ENCODE data around the gene CNEP1R1. TPM values are rescaled to one million over a fixed set of nuclear protein-coding genes. Genes with fewer than 3 reads are reported as not detected.

The CNEP1R1 gene
- total RNA-seq, 2 experiments from 2014 or later = 19.1 to 19.9 TPM

GRCh38 chr16:50067290-50067853 lies 42.3 kb downstream of the CNEP1R1 start:
- POLR2A ChIA-PET = interaction anchor here (0.6 to 2.4 kb wide), 7 partner anchors 11 to 143 kb away, joined by 3 to 6 read pairs (median 4); no protein-coding TSS in a partner anchor
- H3K4me1 Mint-ChIP-seq (ENCODE audit: low read depth) = peaks cover 38% of the 10 kb centered on the region

GRCh38 chr16:50068550-50068949 lies 43.5 kb downstream of the CNEP1R1 start:
- ATAC-seq = no peak
- Mint-ChIP-seq H3K4me1 (ENCODE audit: low read depth) (peaks cover 44% of the 10 kb centered on the region), H3K27ac (no peak overlapping the region), H3K36me3 (ENCODE audit: low read depth) (peaks cover 29% of the 10 kb centered on the region), H3K27me3 (no peaks in the 10 kb centered on the region), H3K4me3 (no peak overlapping the region), H3K9me3 (no peaks in the 10 kb centered on the region)
- ChIA-PET CTCF (interaction anchor here (0.6 to 7.5 kb wide), 12 partner anchors 15 to 301 kb away, joined by 3 to 74 read pairs (median 5); partner anchors contain the start of genes BRD7 and CNEP1R1), POLR2A (interaction anchor here (1.3 to 1.5 kb wide), 3 partner anchors 43 to 197 kb away, joined by 3 read pairs; no protein-coding TSS in a partner anchor)
- intact Hi-C loops (cut with micrococcal nuclease) = loop anchor here (10.0 kb wide), 1 partner anchor 86 kb away; the partner anchor contains the start of gene TENT4B
- no peak for TF ChIP-seq CTCF (IDR thresholded peaks at IDR 0.05)
- no peak for DNase-seq

More at GRCh38 chr16:50067290-50067853, 42.3 kb downstream of the CNEP1R1 start:
- CTCF ChIA-PET = interaction anchor here (0.6 to 7.5 kb wide), 24 partner anchors 15 to 475 kb away, joined by 3 to 74 read pairs (median 4); partner anchors contain the start of gene CNEP1R1
- no peaks in the 10 kb centered on the region for H3K27me3 Mint-ChIP-seq
- ATAC-seq = peak; percentile 59
- peak; percentile 71 for DNase-seq
- no peaks in the 10 kb centered on the region for H3K9me3 Mint-ChIP-seq
- peaks cover 25% of the 10 kb centered on the region for H3K36me3 Mint-ChIP-seq (ENCODE audit: low read depth)
- TF ChIP-seq CTCF (IDR thresholded peaks at IDR 0.05) = peak; percentile 65
- intact Hi-C loops (cut with micrococcal nuclease) = loop anchor here (10.0 kb wide), 1 partner anchor 87 kb away; the partner anchor contains the start of gene TENT4B
- H3K27ac Mint-ChIP-seq = peak overlapping the region; percentile 81
- H3K4me3 Mint-ChIP-seq = peak overlapping the region; percentile 84

- intact Hi-C loops (cut with micrococcal nuclease) = loop anchor here (10.0 kb wide), 1 partner anchor 86 kb away; the partner anchor contains the start of gene TENT4B
- Mint-ChIP-seq H3K27me3 (no peaks in the 10 kb centered on the region), H3K9me3 (no peaks in the 10 kb centered on the region), H3K36me3 (ENCODE audit: low read depth) (peaks cover 29% of the 10 kb centered on the region), H3K27ac (no peak overlapping the region), H3K4me3 (no peak overlapping the region), H3K4me1 (ENCODE audit: low read depth) (peaks cover 44% of the 10 kb centered on the region)
- POLR2A ChIA-PET = interaction anchor here (1.3 to 1.5 kb wide), 3 partner anchors 43 to 197 kb away, joined by 3 read pairs; no protein-coding TSS in a partner anchor
- CTCF ChIA-PET = interaction anchor here (0.6 to 7.5 kb wide), 8 partner anchors 14 to 300 kb away, joined by 3 to 74 read pairs (median 8); partner anchors contain the start of genes BRD7 and CNEP1R1
- no peak for TF ChIP-seq CTCF (IDR thresholded peaks at IDR 0.05)
- ATAC-seq (no peak), DNase-seq (no peak)
Observed at GRCh38 chr16:50069060-50069459, 44.0 kb downstream of the CNEP1R1 start.

- ATAC-seq = no peak
- POLR2A ChIA-PET = no interaction called here
- H3K4me1 Mint-ChIP-seq (ENCODE audit: low read depth) = peaks cover 41% of the 10 kb centered on the region
- intact Hi-C loops (cut with micrococcal nuclease) = no loop called here
- no peak overlapping the region for H3K27ac Mint-ChIP-seq
- no peak for DNase-seq
- H3K4me3 Mint-ChIP-seq = no peak overlapping the region
- H3K27me3 Mint-ChIP-seq = no peaks in the 10 kb centered on the region
- no peak for TF ChIP-seq CTCF (IDR thresholded peaks at IDR 0.05)
- no peaks in the 10 kb centered on the region for H3K9me3 Mint-ChIP-seq
- CTCF ChIA-PET = interaction anchor here (0.8 to 1.5 kb wide), 3 partner anchors 46 to 139 kb away, joined by 3 to 4 read pairs (median 3); partner anchors contain the start of gene CNEP1R1
- H3K36me3 Mint-ChIP-seq (ENCODE audit: low read depth) = peaks cover 34% of the 10 kb centered on the region
Observed at GRCh38 chr16:50071075-50071671, 46.1 kb downstream of the CNEP1R1 start.
